LNCaP clone FGC (cell line): ENCODE data around the gene DUSP11.

Source experiments
- DNase-seq: peaks from one replicate; pipeline ENCODE4 v3.0.0-alpha.2; 2011; ENCODE audit warnings: low read depth
- H3K4me3 ChIP-seq: 2 replicates; pipeline ENCODE4 v1.5.1; 2011; ENCODE audit warnings: mild to moderate bottlenecking, low read depth, low read length, control low read depth
- CTCF ChIP-seq: IDR thresholded peaks from 2 replicates; pipeline ENCODE4 v1.5.1; 2012; ENCODE audit warnings: mild to moderate bottlenecking; ENCODE audit not compliant: control insufficient read depth, insufficient read depth; ENCODE audit errors: extremely low read depth

The DUSP11 gene

GRCh38 chr2:73823916-73824523 lies 44.1 kb upstream of the DUSP11 start:
- no peak overlapping the region for H3K4me3 ChIP-seq

GRCh38 chr2:73823416-73823815 lies 43.5 kb upstream of the DUSP11 start:
- no peak for DNase-seq
- H3K4me3 ChIP-seq = no peak overlapping the region
- no peak for TF ChIP-seq CTCF

More at GRCh38 chr2:73823916-73824523, 44.1 kb upstream of the DUSP11 start:
- peak; percentile 53 for TF ChIP-seq CTCF
- peak; percentile 53 for DNase-seq

GRCh38 chr2:73822991-73823390 lies 43.1 kb upstream of the DUSP11 start:
- H3K4me3 ChIP-seq = no peak overlapping the region
- DNase-seq = no peak
- TF ChIP-seq CTCF = no peak

- no peak for TF ChIP-seq CTCF
- H3K4me3 ChIP-seq = no peak overlapping the region
- no peak for DNase-seq
These were observed 42.4 kb upstream of the DUSP11 start for GRCh38 chr2:73822276-73822675.

GRCh38 chr2:73821669-73822068 lies 41.8 kb upstream of the DUSP11 start:
- DNase-seq = no peak
- TF ChIP-seq CTCF = no peak
- H3K4me3 ChIP-seq = no peak overlapping the region

- no peak for TF ChIP-seq CTCF
- no peak for DNase-seq
- H3K4me3 ChIP-seq = no peak overlapping the region
These were observed 41.3 kb upstream of the DUSP11 start for GRCh38 chr2:73821227-73821626.

- DNase-seq = no peak
- no peak for TF ChIP-seq CTCF
- H3K4me3 ChIP-seq = no peak overlapping the region
These were observed 38.4 kb upstream of the DUSP11 start for GRCh38 chr2:73818296-73818695.
